ENCODE results near the gene ZMPSTE24. TPM values are rescaled to one million over a fixed set of nuclear protein-coding genes. Genes with fewer than 3 reads are reported as not detected.

Gene ZMPSTE24
- total and polyA plus RNA-seq, 10 of the 15 experiments (the other 5 are each of a cell fraction or from before 2014, with no cell fraction given) = 21.5 to 84.4 (median 43.6) TPM

DNA sequence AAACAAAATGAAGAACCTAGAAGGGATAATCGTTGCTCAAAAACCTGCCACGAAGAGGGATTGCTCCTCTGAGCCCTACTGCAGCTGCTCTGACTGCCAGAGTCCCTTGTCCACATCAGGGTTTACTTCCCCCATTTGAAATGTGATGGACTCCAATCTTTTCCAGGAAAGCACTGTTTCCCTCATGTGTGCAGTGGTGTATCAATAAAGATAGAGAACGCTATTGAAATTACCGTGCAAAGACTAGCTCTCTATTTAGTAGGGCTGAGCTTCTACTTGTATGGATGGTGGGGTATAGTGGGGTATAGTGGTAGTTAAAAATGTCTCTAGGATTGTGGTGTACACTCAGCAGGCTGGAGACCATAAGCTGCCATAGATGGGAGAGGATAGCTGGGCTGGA, 6.6 kb upstream of the ZMPSTE24 start:
- CTCF ChIA-PET = interaction anchor here (0.6 kb wide), 1 partner anchor 99 kb away, joined by 3 read pairs; no protein-coding TSS in a partner anchor
- intact Hi-C loops (cut with micrococcal nuclease; ENCODE audit: unreplicated experiment) (loop anchor here (10.0 kb wide), 1 partner anchor 153 kb away; no protein-coding TSS in a partner anchor), in situ Hi-C loops (cut with MboI) (no loop called here)
- no peak for FAIRE-seq
- H4K20me1 ChIP-seq (ENCODE audit: control insufficient read depth, insufficient read depth) = no peaks in the 10 kb centered on the region
- H3K9me3 ChIP-seq (replicated peaks; ENCODE audit: control insufficient read depth, insufficient read depth, low read length) = no peaks in the 10 kb centered on the region
- no peak overlapping the region for H3K27ac ChIP-seq (ENCODE audit: control insufficient read depth, insufficient read depth)
- peaks cover 6% of the 10 kb centered on the region; the same call in 1 of the 2 replicates for H3K4me1 ChIP-seq (ENCODE audit: control insufficient read depth, insufficient read depth, low read length)
- H3K4me2 ChIP-seq (ENCODE audit: control insufficient read depth, insufficient read depth) = no peak overlapping the region
- SMC1A ChIA-PET (ENCODE audit: uncharacterized antibody, unreplicated experiment) = interaction anchor here (1.1 kb wide), 1 partner anchor 153 kb away, joined by 3 read pairs; no protein-coding TSS in a partner anchor
- 99% methylated on average over 4 of the region's 4 CpGs for WGBS (ENCODE audit: insufficient coverage, insufficient replicate concordance, low lambda C conversion rate, missing lambda C conversion rate)
- H3K27me3 ChIP-seq (replicated peaks in 1 of 2; ENCODE audit: control insufficient read depth in 2 of 2, insufficient read depth in 2 of 2, low read length in 1 of 2) = no peaks in the 10 kb centered on the region
- H3K79me2 ChIP-seq (ENCODE audit: control insufficient read depth, insufficient read depth, low read length) = peaks cover 7% of the 10 kb centered on the region
- no TSS peak for BruUV-seq (replicated peaks)
- H3K9ac ChIP-seq (ENCODE audit: control insufficient read depth, insufficient read depth, low read length) = no peak overlapping the region
- H3K4me3 ChIP-seq = no peak overlapping the region
- no peak for ATAC-seq
- DNase-seq (ENCODE audit: low read depth, low spot score) = no peak
- H3K36me3 ChIP-seq (ENCODE audit: control insufficient read depth in 2 of 2, insufficient read depth in 2 of 2, low read length in 1 of 2) = no peaks in the 10 kb centered on the region
- RAD21 ChIA-PET (ENCODE audit: unreplicated experiment) = no interaction called here
- POLR2A ChIA-PET = no interaction called here
- H2AFZ ChIP-seq (ENCODE audit: control insufficient read depth, low read depth, low read length) = no peak overlapping the region
- TF ChIP-seq PBX3 (IDR thresholded peaks at IDR 0.05; ENCODE audit: insufficient replicate concordance, low read depth, low read length) (no peak), GABPA (IDR thresholded peaks at IDR 0.05; ENCODE audit: low read depth) (no peak), ZNF622 (IDR thresholded peaks at IDR 0.05) (no peak), NFXL1 (IDR thresholded peaks at IDR 0.05; ENCODE audit: borderline replicate concordance) (no peak), SPI1 (IDR thresholded peaks at IDR 0.05; ENCODE audit: borderline replicate concordance, insufficient read depth, low read depth, low read length) (no peak), SMARCA5 (IDR thresholded peaks at IDR 0.05) (no peak), CUX1 (IDR thresholded peaks at IDR 0.05; ENCODE audit: insufficient replicate concordance, low read depth, low read length) (no peak)
- TF ChIP-seq, protein P1, sequence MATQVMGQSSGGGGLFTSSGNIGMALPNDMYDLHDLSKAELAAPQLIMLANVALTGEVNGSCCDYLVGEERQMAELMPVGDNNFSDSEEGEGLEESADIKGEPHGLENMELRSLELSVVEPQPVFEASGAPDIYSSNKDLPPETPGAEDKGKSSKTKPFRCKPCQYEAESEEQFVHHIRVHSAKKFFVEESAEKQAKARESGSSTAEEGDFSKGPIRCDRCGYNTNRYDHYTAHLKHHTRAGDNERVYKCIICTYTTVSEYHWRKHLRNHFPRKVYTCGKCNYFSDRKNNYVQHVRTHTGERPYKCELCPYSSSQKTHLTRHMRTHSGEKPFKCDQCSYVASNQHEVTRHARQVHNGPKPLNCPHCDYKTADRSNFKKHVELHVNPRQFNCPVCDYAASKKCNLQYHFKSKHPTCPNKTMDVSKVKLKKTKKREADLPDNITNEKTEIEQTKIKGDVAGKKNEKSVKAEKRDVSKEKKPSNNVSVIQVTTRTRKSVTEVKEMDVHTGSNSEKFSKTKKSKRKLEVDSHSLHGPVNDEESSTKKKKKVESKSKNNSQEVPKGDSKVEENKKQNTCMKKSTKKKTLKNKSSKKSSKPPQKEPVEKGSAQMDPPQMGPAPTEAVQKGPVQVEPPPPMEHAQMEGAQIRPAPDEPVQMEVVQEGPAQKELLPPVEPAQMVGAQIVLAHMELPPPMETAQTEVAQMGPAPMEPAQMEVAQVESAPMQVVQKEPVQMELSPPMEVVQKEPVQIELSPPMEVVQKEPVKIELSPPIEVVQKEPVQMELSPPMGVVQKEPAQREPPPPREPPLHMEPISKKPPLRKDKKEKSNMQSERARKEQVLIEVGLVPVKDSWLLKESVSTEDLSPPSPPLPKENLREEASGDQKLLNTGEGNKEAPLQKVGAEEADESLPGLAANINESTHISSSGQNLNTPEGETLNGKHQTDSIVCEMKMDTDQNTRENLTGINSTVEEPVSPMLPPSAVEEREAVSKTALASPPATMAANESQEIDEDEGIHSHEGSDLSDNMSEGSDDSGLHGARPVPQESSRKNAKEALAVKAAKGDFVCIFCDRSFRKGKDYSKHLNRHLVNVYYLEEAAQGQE (IDR thresholded peaks at IDR 0.05; ENCODE audit: low read depth, low read length) = no peak
- TF ChIP-seq, protein P2, sequence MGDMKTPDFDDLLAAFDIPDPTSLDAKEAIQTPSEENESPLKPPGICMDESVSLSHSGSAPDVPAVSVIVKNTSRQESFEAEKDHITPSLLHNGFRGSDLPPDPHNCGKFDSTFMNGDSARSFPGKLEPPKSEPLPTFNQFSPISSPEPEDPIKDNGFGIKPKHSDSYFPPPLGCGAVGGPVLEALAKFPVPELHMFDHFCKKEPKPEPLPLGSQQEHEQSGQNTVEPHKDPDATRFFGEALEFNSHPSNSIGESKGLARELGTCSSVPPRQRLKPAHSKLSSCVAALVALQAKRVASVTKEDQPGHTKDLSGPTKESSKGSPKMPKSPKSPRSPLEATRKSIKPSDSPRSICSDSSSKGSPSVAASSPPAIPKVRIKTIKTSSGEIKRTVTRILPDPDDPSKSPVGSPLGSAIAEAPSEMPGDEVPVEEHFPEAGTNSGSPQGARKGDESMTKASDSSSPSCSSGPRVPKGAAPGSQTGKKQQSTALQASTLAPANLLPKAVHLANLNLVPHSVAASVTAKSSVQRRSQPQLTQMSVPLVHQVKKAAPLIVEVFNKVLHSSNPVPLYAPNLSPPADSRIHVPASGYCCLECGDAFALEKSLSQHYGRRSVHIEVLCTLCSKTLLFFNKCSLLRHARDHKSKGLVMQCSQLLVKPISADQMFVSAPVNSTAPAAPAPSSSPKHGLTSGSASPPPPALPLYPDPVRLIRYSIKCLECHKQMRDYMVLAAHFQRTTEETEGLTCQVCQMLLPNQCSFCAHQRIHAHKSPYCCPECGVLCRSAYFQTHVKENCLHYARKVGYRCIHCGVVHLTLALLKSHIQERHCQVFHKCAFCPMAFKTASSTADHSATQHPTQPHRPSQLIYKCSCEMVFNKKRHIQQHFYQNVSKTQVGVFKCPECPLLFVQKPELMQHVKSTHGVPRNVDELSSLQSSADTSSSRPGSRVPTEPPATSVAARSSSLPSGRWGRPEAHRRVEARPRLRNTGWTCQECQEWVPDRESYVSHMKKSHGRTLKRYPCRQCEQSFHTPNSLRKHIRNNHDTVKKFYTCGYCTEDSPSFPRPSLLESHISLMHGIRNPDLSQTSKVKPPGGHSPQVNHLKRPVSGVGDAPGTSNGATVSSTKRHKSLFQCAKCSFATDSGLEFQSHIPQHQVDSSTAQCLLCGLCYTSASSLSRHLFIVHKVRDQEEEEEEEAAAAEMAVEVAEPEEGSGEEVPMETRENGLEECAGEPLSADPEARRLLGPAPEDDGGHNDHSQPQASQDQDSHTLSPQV (IDR thresholded peaks at IDR 0.05) = no peak
